Measurements from ENCODE around the gene BCKDHB.
"Not testable (repeated sequence)": the region's sequence is repeated elsewhere in the genome, so short reads cannot be mapped to it uniquely, and the experiment has no call there.

Gene BCKDHB

GRCh38 chr6:80122576-80122975 lies 16.1 kb downstream of the BCKDHB start:
- not testable (repeated sequence) for H3K9ac ChIP-seq (ENCODE audit: low read length); H3K9me3 ChIP-seq (ENCODE audit: control insufficient read depth, low read length); DNase-seq (ENCODE audit: low read depth); H3K4me1 ChIP-seq (ENCODE audit: control insufficient read depth, insufficient read depth, low read length); H3K27me3 ChIP-seq (replicated peaks; ENCODE audit: control insufficient read depth, insufficient read depth, low read length); H3K36me3 ChIP-seq (ENCODE audit: control insufficient read depth, insufficient read depth, low read length, severe bottlenecking); H3K4me3 ChIP-seq (ENCODE audit: low read length)

- Histone ChIP-seq H3K4me3 (ENCODE audit: low read length) (no peak overlapping the region), H3K9ac (ENCODE audit: low read length) (no peak overlapping the region), H3K27me3 (replicated peaks; ENCODE audit: control insufficient read depth, insufficient read depth, low read length) (no peaks in the 10 kb centered on the region), H3K36me3 (ENCODE audit: control insufficient read depth, insufficient read depth, low read length, severe bottlenecking) (peaks cover 19% of the 10 kb centered on the region), H3K9me3 (ENCODE audit: control insufficient read depth, low read length) (no peaks in the 10 kb centered on the region), H3K4me1 (ENCODE audit: control insufficient read depth, insufficient read depth, low read length) (peaks cover 4% of the 10 kb centered on the region)
- no peak for DNase-seq (ENCODE audit: low read depth)
Measured at GRCh38 chr6:80126657-80127345, 20.3 kb downstream of the BCKDHB start.

- peaks cover 4% of the 10 kb centered on the region for H3K4me1 ChIP-seq (ENCODE audit: control insufficient read depth, insufficient read depth, low read length)
- DNase-seq (ENCODE audit: low read depth) = no peak
- H3K36me3 ChIP-seq (ENCODE audit: control insufficient read depth, insufficient read depth, low read length, severe bottlenecking) = peaks cover 24% of the 10 kb centered on the region
- H3K9ac ChIP-seq (ENCODE audit: low read length) = no peak overlapping the region
- no peaks in the 10 kb centered on the region for H3K9me3 ChIP-seq (ENCODE audit: control insufficient read depth, low read length)
- no peak overlapping the region for H3K4me3 ChIP-seq (ENCODE audit: low read length)
- H3K27me3 ChIP-seq (replicated peaks; ENCODE audit: control insufficient read depth, insufficient read depth, low read length) = no peaks in the 10 kb centered on the region
Measured at GRCh38 chr6:80129485-80129884, 23.0 kb downstream of the BCKDHB start.

GRCh38 chr6:80133020-80133419 lies 26.5 kb downstream of the BCKDHB start:
- H3K9ac ChIP-seq (ENCODE audit: low read length) = no peak overlapping the region
- peaks cover 4% of the 10 kb centered on the region for H3K4me1 ChIP-seq (ENCODE audit: control insufficient read depth, insufficient read depth, low read length)
- peak; percentile 71 for DNase-seq (ENCODE audit: low read depth)
- H3K9me3 ChIP-seq (ENCODE audit: control insufficient read depth, low read length) = no peaks in the 10 kb centered on the region
- no peaks in the 10 kb centered on the region for H3K27me3 ChIP-seq (replicated peaks; ENCODE audit: control insufficient read depth, insufficient read depth, low read length)
- no peak overlapping the region for H3K4me3 ChIP-seq (ENCODE audit: low read length)
- peaks cover 34% of the 10 kb centered on the region for H3K36me3 ChIP-seq (ENCODE audit: control insufficient read depth, insufficient read depth, low read length, severe bottlenecking)

- no peak overlapping the region for H3K9ac ChIP-seq (ENCODE audit: low read length)
- H3K27me3 ChIP-seq (replicated peaks; ENCODE audit: control insufficient read depth, insufficient read depth, low read length) = no peaks in the 10 kb centered on the region
- H3K4me1 ChIP-seq (ENCODE audit: control insufficient read depth, insufficient read depth, low read length) = no peaks in the 10 kb centered on the region
- H3K36me3 ChIP-seq (ENCODE audit: control insufficient read depth, insufficient read depth, low read length, severe bottlenecking) = peaks cover 34% of the 10 kb centered on the region
- H3K4me3 ChIP-seq (ENCODE audit: low read length) = no peak overlapping the region
- H3K9me3 ChIP-seq (ENCODE audit: control insufficient read depth, low read length) = no peaks in the 10 kb centered on the region
- DNase-seq (ENCODE audit: low read depth) = no peak
Measured at GRCh38 chr6:80134065-80134464, 27.6 kb downstream of the BCKDHB start.

- no peaks in the 10 kb centered on the region for H3K27me3 ChIP-seq (replicated peaks; ENCODE audit: control insufficient read depth, insufficient read depth, low read length)
- peak overlapping the region; percentile 52 for H3K9ac ChIP-seq (ENCODE audit: low read length)
- H3K9me3 ChIP-seq (ENCODE audit: control insufficient read depth, low read length) = no peaks in the 10 kb centered on the region
- peaks cover 32% of the 10 kb centered on the region for H3K4me1 ChIP-seq (ENCODE audit: control insufficient read depth, insufficient read depth, low read length)
- peak overlapping the region; percentile 55 for H3K4me3 ChIP-seq (ENCODE audit: low read length)
- DNase-seq (ENCODE audit: low read depth) = peak; percentile 66
- peaks cover 4% of the 10 kb centered on the region for H3K36me3 ChIP-seq (ENCODE audit: control insufficient read depth, insufficient read depth, low read length, severe bottlenecking)
Measured at GRCh38 chr6:80142586-80142985, 36.1 kb downstream of the BCKDHB start.

- H3K4me1 ChIP-seq (ENCODE audit: control insufficient read depth, insufficient read depth, low read length) = peaks cover 32% of the 10 kb centered on the region
- peak; percentile 94 for DNase-seq (ENCODE audit: low read depth)
- peak overlapping the region; percentile 55 for H3K4me3 ChIP-seq (ENCODE audit: low read length)
- H3K9me3 ChIP-seq (ENCODE audit: control insufficient read depth, low read length) = no peaks in the 10 kb centered on the region
- peaks cover 3% of the 10 kb centered on the region for H3K36me3 ChIP-seq (ENCODE audit: control insufficient read depth, insufficient read depth, low read length, severe bottlenecking)
- peak overlapping the region; percentile 52 for H3K9ac ChIP-seq (ENCODE audit: low read length)
- H3K27me3 ChIP-seq (replicated peaks; ENCODE audit: control insufficient read depth, insufficient read depth, low read length) = no peaks in the 10 kb centered on the region
Measured at GRCh38 chr6:80143419-80143937, 37.0 kb downstream of the BCKDHB start.

- DNase-seq (ENCODE audit: low read depth) = no peak
Measured at GRCh38 chr6:80144753-80145315, 38.4 kb downstream of the BCKDHB start.

GRCh38 chr6:80145509-80145908 lies 39.0 kb downstream of the BCKDHB start:
- Histone ChIP-seq H3K36me3 (ENCODE audit: control insufficient read depth, insufficient read depth, low read length, severe bottlenecking) (peaks cover 7% of the 10 kb centered on the region), H3K4me3 (ENCODE audit: low read length) (no peak overlapping the region), H3K4me1 (ENCODE audit: control insufficient read depth, insufficient read depth, low read length) (peaks cover 32% of the 10 kb centered on the region), H3K27me3 (replicated peaks; ENCODE audit: control insufficient read depth, insufficient read depth, low read length) (no peaks in the 10 kb centered on the region), H3K9me3 (ENCODE audit: control insufficient read depth, low read length) (no peaks in the 10 kb centered on the region), H3K9ac (ENCODE audit: low read length) (no peak overlapping the region)
- DNase-seq (ENCODE audit: low read depth) = peak; percentile 53

More at GRCh38 chr6:80144753-80145315, 38.4 kb downstream of the BCKDHB start:
- H3K4me1 ChIP-seq (ENCODE audit: control insufficient read depth, insufficient read depth, low read length) = peaks cover 32% of the 10 kb centered on the region
- H3K4me3 ChIP-seq (ENCODE audit: low read length) = no peak overlapping the region
- H3K9ac ChIP-seq (ENCODE audit: low read length) = no peak overlapping the region
- no peaks in the 10 kb centered on the region for H3K27me3 ChIP-seq (replicated peaks; ENCODE audit: control insufficient read depth, insufficient read depth, low read length)
- H3K36me3 ChIP-seq (ENCODE audit: control insufficient read depth, insufficient read depth, low read length, severe bottlenecking) = peaks cover 3% of the 10 kb centered on the region
- H3K9me3 ChIP-seq (ENCODE audit: control insufficient read depth, low read length) = no peaks in the 10 kb centered on the region

GRCh38 chr6:80145921-80146320 lies 39.5 kb downstream of the BCKDHB start:
- Histone ChIP-seq H3K27me3 (replicated peaks; ENCODE audit: control insufficient read depth, insufficient read depth, low read length) (no peaks in the 10 kb centered on the region), H3K36me3 (ENCODE audit: control insufficient read depth, insufficient read depth, low read length, severe bottlenecking) (peaks cover 7% of the 10 kb centered on the region), H3K9ac (ENCODE audit: low read length) (no peak overlapping the region), H3K9me3 (ENCODE audit: control insufficient read depth, low read length) (no peaks in the 10 kb centered on the region), H3K4me3 (ENCODE audit: low read length) (no peak overlapping the region), H3K4me1 (ENCODE audit: control insufficient read depth, insufficient read depth, low read length) (peaks cover 32% of the 10 kb centered on the region)
- DNase-seq (ENCODE audit: low read depth) = no peak

GRCh38 chr6:80148220-80148619 lies 41.7 kb downstream of the BCKDHB start:
- H3K4me1 ChIP-seq (ENCODE audit: control insufficient read depth, insufficient read depth, low read length) = peaks cover 22% of the 10 kb centered on the region
- peaks cover 7% of the 10 kb centered on the region for H3K36me3 ChIP-seq (ENCODE audit: control insufficient read depth, insufficient read depth, low read length, severe bottlenecking)
- no peak overlapping the region for H3K9ac ChIP-seq (ENCODE audit: low read length)
- H3K27me3 ChIP-seq (replicated peaks; ENCODE audit: control insufficient read depth, insufficient read depth, low read length) = no peaks in the 10 kb centered on the region
- H3K4me3 ChIP-seq (ENCODE audit: low read length) = no peak overlapping the region
- DNase-seq (ENCODE audit: low read depth) = no peak
- no peaks in the 10 kb centered on the region for H3K9me3 ChIP-seq (ENCODE audit: control insufficient read depth, low read length)

All from adipocyte (in vitro differentiated cells).